ENCODE measurements around the gene ERGIC3.
"Not testable (repeated sequence)": the region's sequence is repeated elsewhere in the genome, so short reads cannot be mapped to it uniquely, and the experiment has no call there.

The ERGIC3 gene

GRCh38 chr20:35523298-35523888 lies 18.5 kb upstream of the ERGIC3 start:
- peak; percentile 35 for DNase-seq

GRCh38 chr20:35525639-35526038 lies 16.2 kb upstream of the ERGIC3 start:
- no peak for DNase-seq

GRCh38 chr20:35527122-35527769 lies 14.6 kb upstream of the ERGIC3 start:
- DNase-seq, result no peak

- no peak for DNase-seq
Measured at GRCh38 chr20:35529552-35529951, 12.3 kb upstream of the ERGIC3 start, which contains the start of gene C20orf173. TSS of gene C20orf173 (minus strand) at chr20:35529652. CDS start at chr20:35529373, 279 bp downstream.

GRCh38 chr20:35539756-35540212 lies 2.1 kb upstream of the ERGIC3 start:
- no peak for DNase-seq

GRCh38 chr20:35541118-35541782 lies 628 bp upstream of the ERGIC3 start:
- DNase-seq, result no peak

- no peak for DNase-seq
Measured at GRCh38 chr20:35542990-35543389, 1.1 kb downstream of the ERGIC3 start.

GRCh38 chr20:35544436-35544835 lies 2.6 kb downstream of the ERGIC3 start:
- no peak for DNase-seq

- peak; percentile 38 for DNase-seq
Measured at GRCh38 chr20:35544941-35545340, 3.1 kb downstream of the ERGIC3 start.

- DNase-seq, result no peak
Measured at GRCh38 chr20:35546127-35546526, 4.2 kb downstream of the ERGIC3 start.

- DNase-seq, result no peak
Measured at GRCh38 chr20:35547329-35547728, 5.5 kb downstream of the ERGIC3 start.

- DNase-seq, result no peak
Measured at GRCh38 chr20:35551503-35551902, 9.6 kb downstream of the ERGIC3 start.

- DNase-seq, result no peak
Measured at GRCh38 chr20:35552914-35553313, 11.0 kb downstream of the ERGIC3 start.

- DNase-seq, result not testable (repeated sequence)
Measured at GRCh38 chr20:35555461-35555860, 13.6 kb downstream of the ERGIC3 start.

- DNase-seq, result no peak
Measured at GRCh38 chr20:35555951-35556645, 14.2 kb downstream of the ERGIC3 start.

- no peak for DNase-seq
Measured at GRCh38 chr20:35556871-35557270, 15.0 kb downstream of the ERGIC3 start.

- DNase-seq, result no peak
Measured at GRCh38 chr20:35558451-35558850, 16.6 kb downstream of the ERGIC3 start.

GRCh38 chr20:35559042-35559693 lies 17.3 kb downstream of the ERGIC3 start:
- no peak for DNase-seq

GRCh38 chr20:35560105-35560511 lies 18.2 kb downstream of the ERGIC3 start:
- DNase-seq, result no peak

- DNase-seq, result no peak
Measured at GRCh38 chr20:35560541-35560940, 18.7 kb downstream of the ERGIC3 start.

GRCh38 chr20:35561268-35561667 lies 19.4 kb downstream of the ERGIC3 start:
- DNase-seq, result peak; percentile 68

GRCh38 chr20:35561671-35562070 lies 19.8 kb downstream of the ERGIC3 start:
- DNase-seq, result no peak

- no peak for DNase-seq
Measured at GRCh38 chr20:35562541-35563110, 20.7 kb downstream of the ERGIC3 start.

Data from EL (cell line).